ENCODE measurements around the gene PVALB. TPM values are rescaled to one million over a fixed set of nuclear protein-coding genes. Genes with fewer than 3 reads are reported as not detected.
A peak's percentile ranks its signal among the peaks of the same experiment; 100 is the strongest.

The PVALB gene
- total and polyA plus RNA-seq, 10 of the 15 experiments (the other 5 are each of a cell fraction or from before 2014, with no cell fraction given), result not detected

GRCh38 chr22:36856792-36857135 lies 39.9 kb upstream of the PVALB start:
- ChIA-PET POLR2A (interaction anchor here (0.9 to 6.2 kb wide), 2 partner anchors 45 to 81 kb away, joined by 3 to 51 read pairs; partner anchors contain the start of gene IFT27), CTCF (interaction anchor here (0.7 to 12.7 kb wide), 39 partner anchors 10 to 457 kb away, joined by 3 to 310 read pairs (median 6); partner anchors contain the start of genes CSF2RB and IFT27), SMC1A (ENCODE audit: uncharacterized antibody, unreplicated experiment) (interaction anchor here (1.0 to 8.7 kb wide), 19 partner anchors 17 to 126 kb away, joined by 3 to 72 read pairs (median 3); partner anchors contain the start of gene IFT27), RAD21 (ENCODE audit: unreplicated experiment) (interaction anchor here (1.0 to 8.5 kb wide), 9 partner anchors 17 to 188 kb away, joined by 3 to 94 read pairs (median 4); no protein-coding TSS in a partner anchor)
- no peaks in the 10 kb centered on the region for H3K79me2 ChIP-seq (ENCODE audit: control insufficient read depth, insufficient read depth, low read length)
- in situ Hi-C loops (cut with MboI) (loop anchor here (5.0 kb wide), 1 partner anchor 309 kb away; no protein-coding TSS in a partner anchor), intact Hi-C loops (cut with micrococcal nuclease; ENCODE audit: unreplicated experiment) (loop anchor here (1.0 to 10.0 kb wide), 4 partner anchors 74 to 309 kb away; no protein-coding TSS in a partner anchor)
- H3K9ac ChIP-seq (ENCODE audit: control insufficient read depth, insufficient read depth, low read length), result no peak overlapping the region
- no TSS peak for BruUV-seq (replicated peaks)
- FAIRE-seq, result no peak
- no peaks in the 10 kb centered on the region for H3K27me3 ChIP-seq (replicated peaks in 1 of 2; ENCODE audit: control insufficient read depth in 2 of 2, insufficient read depth in 2 of 2, low read length in 1 of 2)
- peak overlapping the region; percentile 80 for H2AFZ ChIP-seq (ENCODE audit: control insufficient read depth, low read depth, low read length)
- H3K27ac ChIP-seq (ENCODE audit: control insufficient read depth, insufficient read depth), result no peak overlapping the region
- no peaks in the 10 kb centered on the region for H4K20me1 ChIP-seq (ENCODE audit: control insufficient read depth, insufficient read depth)
- no peak overlapping the region for H3K4me3 ChIP-seq
- ATAC-seq, result no peak
- H3K4me1 ChIP-seq (ENCODE audit: control insufficient read depth, insufficient read depth, low read length), result peaks cover 47% of the 10 kb centered on the region
- H3K9me3 ChIP-seq (replicated peaks; ENCODE audit: control insufficient read depth, insufficient read depth, low read length), result no peaks in the 10 kb centered on the region; the same call in 2 of the 3 replicates
- WGBS (ENCODE audit: insufficient coverage, insufficient replicate concordance, low lambda C conversion rate, missing lambda C conversion rate), result 58% methylated on average over 8 of the region's 8 CpGs
- no peaks in the 10 kb centered on the region for H3K36me3 ChIP-seq (ENCODE audit: control insufficient read depth in 2 of 2, insufficient read depth in 2 of 2, low read length in 1 of 2)
- no peak for DNase-seq (ENCODE audit: low read depth, low spot score)
- H3K4me2 ChIP-seq (ENCODE audit: control insufficient read depth, insufficient read depth), result peak overlapping the region; percentile 71
- TF ChIP-seq RAD51 (IDR thresholded peaks at IDR 0.05) (no peak), IKZF1 (conservative IDR thresholded peaks at IDR 0.05) (peak; percentile 41), NBN (IDR thresholded peaks at IDR 0.05) (no peak; the same call in 1 of the 2 replicates), DPF2 (IDR thresholded peaks at IDR 0.05) (peak; percentile 96), ZNF274 (IDR thresholded peaks at IDR 0.05; ENCODE audit: insufficient read depth, insufficient read length) (no peak), GABPA (IDR thresholded peaks at IDR 0.05; ENCODE audit: low read depth) (no peak), CBX5 (IDR thresholded peaks at IDR 0.05; ENCODE audit: low read depth) (no peak), YY1 (IDR thresholded peaks at IDR 0.05; ENCODE audit: low read depth, low read length) (no peak), MTA2 (IDR thresholded peaks at IDR 0.05; ENCODE audit: low read depth) (no peak), SIX5 (IDR thresholded peaks at IDR 0.05; ENCODE audit: low read depth, low read length, severe bottlenecking) (no peak), MTA3 (IDR thresholded peaks at IDR 0.05; ENCODE audit: borderline replicate concordance, low read length) (no peak), PAX8 (IDR thresholded peaks at IDR 0.05) (no peak), RELB (IDR thresholded peaks at IDR 0.05; ENCODE audit: low read depth) (no peak), STAT3 (IDR thresholded peaks at IDR 0.05; ENCODE audit: low read depth, low read length) (no peak), RB1 (IDR thresholded peaks at IDR 0.05; ENCODE audit: borderline replicate concordance) (no peak), HDAC6 (IDR thresholded peaks at IDR 0.05; ENCODE audit: unreplicated experiment) (no peak), NR2C1 (IDR thresholded peaks at IDR 0.05) (no peak), SUPT20H (IDR thresholded peaks at IDR 0.05; ENCODE audit: borderline replicate concordance, control insufficient read depth, low read depth, low read length) (no peak), ASH2L (IDR thresholded peaks at IDR 0.05; ENCODE audit: borderline replicate concordance, low read depth) (no peak), CBFB (IDR thresholded peaks at IDR 0.05; ENCODE audit: low read depth) (no peak)
- TF ChIP-seq, protein P1, sequence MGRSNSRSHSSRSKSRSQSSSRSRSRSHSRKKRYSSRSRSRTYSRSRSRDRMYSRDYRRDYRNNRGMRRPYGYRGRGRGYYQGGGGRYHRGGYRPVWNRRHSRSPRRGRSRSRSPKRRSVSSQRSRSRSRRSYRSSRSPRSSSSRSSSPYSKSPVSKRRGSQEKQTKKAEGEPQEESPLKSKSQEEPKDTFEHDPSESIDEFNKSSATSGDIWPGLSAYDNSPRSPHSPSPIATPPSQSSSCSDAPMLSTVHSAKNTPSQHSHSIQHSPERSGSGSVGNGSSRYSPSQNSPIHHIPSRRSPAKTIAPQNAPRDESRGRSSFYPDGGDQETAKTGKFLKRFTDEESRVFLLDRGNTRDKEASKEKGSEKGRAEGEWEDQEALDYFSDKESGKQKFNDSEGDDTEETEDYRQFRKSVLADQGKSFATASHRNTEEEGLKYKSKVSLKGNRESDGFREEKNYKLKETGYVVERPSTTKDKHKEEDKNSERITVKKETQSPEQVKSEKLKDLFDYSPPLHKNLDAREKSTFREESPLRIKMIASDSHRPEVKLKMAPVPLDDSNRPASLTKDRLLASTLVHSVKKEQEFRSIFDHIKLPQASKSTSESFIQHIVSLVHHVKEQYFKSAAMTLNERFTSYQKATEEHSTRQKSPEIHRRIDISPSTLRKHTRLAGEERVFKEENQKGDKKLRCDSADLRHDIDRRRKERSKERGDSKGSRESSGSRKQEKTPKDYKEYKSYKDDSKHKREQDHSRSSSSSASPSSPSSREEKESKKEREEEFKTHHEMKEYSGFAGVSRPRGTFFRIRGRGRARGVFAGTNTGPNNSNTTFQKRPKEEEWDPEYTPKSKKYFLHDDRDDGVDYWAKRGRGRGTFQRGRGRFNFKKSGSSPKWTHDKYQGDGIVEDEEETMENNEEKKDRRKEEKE (IDR thresholded peaks at IDR 0.05), result no peak
- TF ChIP-seq, protein P2, sequence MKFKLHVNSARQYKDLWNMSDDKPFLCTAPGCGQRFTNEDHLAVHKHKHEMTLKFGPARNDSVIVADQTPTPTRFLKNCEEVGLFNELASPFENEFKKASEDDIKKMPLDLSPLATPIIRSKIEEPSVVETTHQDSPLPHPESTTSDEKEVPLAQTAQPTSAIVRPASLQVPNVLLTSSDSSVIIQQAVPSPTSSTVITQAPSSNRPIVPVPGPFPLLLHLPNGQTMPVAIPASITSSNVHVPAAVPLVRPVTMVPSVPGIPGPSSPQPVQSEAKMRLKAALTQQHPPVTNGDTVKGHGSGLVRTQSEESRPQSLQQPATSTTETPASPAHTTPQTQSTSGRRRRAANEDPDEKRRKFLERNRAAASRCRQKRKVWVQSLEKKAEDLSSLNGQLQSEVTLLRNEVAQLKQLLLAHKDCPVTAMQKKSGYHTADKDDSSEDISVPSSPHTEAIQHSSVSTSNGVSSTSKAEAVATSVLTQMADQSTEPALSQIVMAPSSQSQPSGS (IDR thresholded peaks at IDR 0.05; ENCODE audit: low read length), result no peak

All from GM12878 (cell line).